Endothelial cell (in vitro differentiated cells): Measurements from ENCODE around the gene JAK2. TPM values are rescaled to one million over a fixed set of nuclear protein-coding genes. Genes with fewer than 3 reads are reported as not detected.
"Not testable (repeated sequence)": the region's sequence is repeated elsewhere in the genome, so short reads cannot be mapped to it uniquely, and the experiment has no call there.

Experiments used
- DNase-seq: peaks from one replicate; pipeline ENCODE4 v3.0.0; 2021; ENCODE audit warnings: low spot score
- H3K27ac Mint-ChIP-seq: one replicate; pipeline ENCODE4 v1.8.0; 2021; ENCODE audit warnings: mixed read lengths, inconsistent platforms; ENCODE audit not compliant: unreplicated experiment
- H3K27me3 Mint-ChIP-seq: one replicate; pipeline ENCODE4 v1.8.0; 2021; ENCODE audit warnings: mild to moderate bottlenecking, moderate library complexity, mixed read lengths, inconsistent platforms; ENCODE audit not compliant: unreplicated experiment
- H3K36me3 Mint-ChIP-seq: one replicate; pipeline ENCODE4 v1.8.0; 2021; ENCODE audit warnings: mild to moderate bottlenecking, low read depth, mixed read lengths, inconsistent platforms; ENCODE audit not compliant: unreplicated experiment
- H3K4me1 Mint-ChIP-seq: one replicate; pipeline ENCODE4 v1.8.0; 2021; ENCODE audit warnings: mild to moderate bottlenecking, mixed read lengths, inconsistent platforms; ENCODE audit not compliant: unreplicated experiment
- H3K4me3 Mint-ChIP-seq: one replicate; pipeline ENCODE4 v1.8.0; 2021; ENCODE audit warnings: mild to moderate bottlenecking, mixed read lengths, inconsistent platforms; ENCODE audit not compliant: unreplicated experiment
- H3K9me3 Mint-ChIP-seq: one replicate; pipeline ENCODE4 v1.8.0; 2021; ENCODE audit warnings: mixed read lengths, inconsistent platforms; ENCODE audit not compliant: unreplicated experiment
- CTCF ChIP-seq: fragments of 200-600 bp; sonication (generic); IDR thresholded peaks from one replicate; pipeline ENCODE4 v1.5.0; 2021; ENCODE audit warnings: antibody characterized with exemption; ENCODE audit not compliant: unreplicated experiment
- total RNA-seq: library from RNA; stranded (reverse); fragmentation: NEBNext Ultra II Directional; extraction: Animal tissue kit (Norgen Biotek cat#: 25700); gene quantifications from one replicate; pipeline ENCODE4 v1.2.1, GENCODE V29; 2021; ENCODE audit not compliant: unreplicated experiment

JAK2 gene
- total RNA-seq, 1 donor from 2014 or later = 9.4 TPM

- H3K27me3 Mint-ChIP-seq = no peaks in the 10 kb centered on the region
- no peaks in the 10 kb centered on the region for H3K9me3 Mint-ChIP-seq
- no peak overlapping the region for H3K27ac Mint-ChIP-seq
- H3K4me3 Mint-ChIP-seq = no peak overlapping the region
- H3K4me1 Mint-ChIP-seq = no peaks in the 10 kb centered on the region
- DNase-seq = no peak
- peaks cover 15% of the 10 kb centered on the region for H3K36me3 Mint-ChIP-seq
- no peak for TF ChIP-seq CTCF
These were observed 104.7 kb downstream of the JAK2 start for GRCh38 chr9:5089737-5090136.

DNA sequence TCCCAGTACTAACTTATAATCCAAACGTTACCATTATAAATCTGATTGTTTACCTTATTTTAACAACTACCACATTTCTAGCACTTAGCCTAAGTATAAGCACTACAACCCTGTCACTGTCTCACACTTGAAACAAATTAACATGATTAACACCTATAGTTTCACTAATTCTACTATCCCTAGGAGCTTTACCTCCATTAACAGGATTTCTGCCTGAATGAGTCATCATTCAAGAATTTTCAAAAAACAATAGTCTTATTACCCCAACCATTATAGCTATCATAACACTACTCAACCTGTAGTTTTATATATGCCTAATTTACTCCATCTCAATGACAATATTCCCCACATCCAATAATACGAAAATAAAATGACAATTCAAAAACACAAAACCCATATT lies 110.7 kb downstream of the JAK2 start:
- no peaks in the 10 kb centered on the region for H3K27me3 Mint-ChIP-seq
- DNase-seq = no peak

GRCh38 chr9:5099466-5099865 lies 114.4 kb downstream of the JAK2 start:
- Mint-ChIP-seq H3K36me3 (peaks cover 22% of the 10 kb centered on the region), H3K4me3 (no peak overlapping the region), H3K4me1 (no peaks in the 10 kb centered on the region), H3K9me3 (no peaks in the 10 kb centered on the region), H3K27me3 (no peaks in the 10 kb centered on the region), H3K27ac (no peak overlapping the region)
- DNase-seq = no peak
- no peak for TF ChIP-seq CTCF

More for the DNA sequence above, 110.7 kb downstream of the JAK2 start:
- no peak for TF ChIP-seq CTCF
- no peak overlapping the region for H3K27ac Mint-ChIP-seq
- H3K36me3 Mint-ChIP-seq = no peaks in the 10 kb centered on the region
- H3K9me3 Mint-ChIP-seq = no peaks in the 10 kb centered on the region
- no peaks in the 10 kb centered on the region for H3K4me1 Mint-ChIP-seq
- no peak overlapping the region for H3K4me3 Mint-ChIP-seq

GRCh38 chr9:5101127-5101526 lies 116.1 kb downstream of the JAK2 start:
- not testable (repeated sequence) for H3K27ac Mint-ChIP-seq, H3K9me3 Mint-ChIP-seq, DNase-seq, H3K27me3 Mint-ChIP-seq, H3K4me1 Mint-ChIP-seq
- peaks cover 22% of the 10 kb centered on the region for H3K36me3 Mint-ChIP-seq
- peak overlapping the region; percentile 30 for H3K4me3 Mint-ChIP-seq

- H3K27ac Mint-ChIP-seq, H3K9me3 Mint-ChIP-seq, DNase-seq, H3K4me1 Mint-ChIP-seq, H3K27me3 Mint-ChIP-seq, H3K4me3 Mint-ChIP-seq: not testable (repeated sequence)
- H3K36me3 Mint-ChIP-seq = peaks cover 22% of the 10 kb centered on the region
These were observed 121.4 kb downstream of the JAK2 start for GRCh38 chr9:5106517-5106916.

GRCh38 chr9:5110867-5111681 lies 126.0 kb downstream of the JAK2 start:
- H3K4me3 Mint-ChIP-seq = no peak overlapping the region
- H3K27me3 Mint-ChIP-seq = peaks cover 1% of the 10 kb centered on the region
- no peak for TF ChIP-seq CTCF
- DNase-seq = no peak
- H3K27ac Mint-ChIP-seq = no peak overlapping the region
- H3K9me3 Mint-ChIP-seq = no peaks in the 10 kb centered on the region
- H3K36me3 Mint-ChIP-seq = peaks cover 28% of the 10 kb centered on the region
- no peaks in the 10 kb centered on the region for H3K4me1 Mint-ChIP-seq
